ENCODE data around the gene ITPR1. TPM values are rescaled to one million over a fixed set of nuclear protein-coding genes. Genes with fewer than 3 reads are reported as not detected.

Gene ITPR1
- total and polyA plus RNA-seq, 2 experiments from 2014 or later, result 6.8 to 21.0 TPM

DNA sequence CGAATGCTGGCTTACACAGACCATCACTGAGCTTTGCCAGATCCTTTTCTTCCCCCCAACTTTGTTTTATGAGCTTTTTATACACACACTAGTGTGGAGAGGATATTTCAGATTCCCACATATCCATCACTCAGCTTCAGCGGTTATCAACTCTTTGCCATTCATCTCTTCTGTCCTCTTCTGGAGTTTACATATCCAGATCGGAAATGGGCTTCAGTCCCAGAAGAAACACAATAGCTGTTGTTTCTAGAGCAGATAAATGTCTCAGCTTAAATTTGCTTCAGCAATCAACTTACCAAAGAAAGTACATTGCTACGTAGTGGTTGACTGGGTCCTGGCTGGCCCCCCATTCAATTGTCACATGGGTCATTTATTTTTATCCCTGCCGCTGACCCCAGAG lies 300.2 kb downstream of the ITPR1 start (continued):
- TF ChIP-seq JUNB (IDR thresholded peaks at IDR 0.05; ENCODE audit: unreplicated experiment), result no peak

DNA sequence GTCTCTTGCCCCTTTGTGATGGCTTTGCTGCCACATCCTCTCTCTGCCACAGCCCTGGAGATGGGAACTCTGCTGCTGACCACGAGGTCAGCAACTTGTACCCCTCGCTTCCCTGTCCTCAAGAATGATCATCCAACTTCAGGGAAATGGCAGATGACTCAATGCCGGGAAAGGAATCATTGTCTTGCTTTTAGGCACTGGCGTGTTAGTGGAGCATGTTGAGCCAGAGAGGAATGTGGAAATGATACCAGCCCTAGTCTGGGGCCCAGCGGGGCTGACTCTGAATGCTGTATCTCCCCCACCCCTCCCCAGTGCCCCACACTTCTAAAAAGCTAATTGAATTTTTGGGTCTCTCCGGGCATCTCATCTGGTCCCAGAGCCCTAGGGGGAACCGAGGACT lies 301.2 kb downstream of the ITPR1 start:
- peaks cover 16% of the 10 kb centered on the region for H3K9me3 Mint-ChIP-seq
- H3K4me2 ChIP-seq, result no peak overlapping the region
- H3K27me3 ChIP-seq (ENCODE audit: insufficient read depth), result no peaks in the 10 kb centered on the region
- no peaks in the 10 kb centered on the region for H3K4me1 Mint-ChIP-seq
- H3K27me3 Mint-ChIP-seq (ENCODE audit: insufficient read depth, low read depth, poor library complexity), result peaks cover 4% of the 10 kb centered on the region
- peaks cover 21% of the 10 kb centered on the region for H3K36me3 Mint-ChIP-seq (ENCODE audit: low read depth)
- H3K9me2 ChIP-seq (ENCODE audit: insufficient read depth), result no peaks in the 10 kb centered on the region
- TF ChIP-seq EZH2phosphoT487 (IDR thresholded peaks at IDR 0.05; ENCODE audit: unreplicated experiment), result no peak
- H4K20me1 ChIP-seq (replicated peaks; ENCODE audit: insufficient read depth), result no peaks in the 10 kb centered on the region
- H3K27ac ChIP-seq (ENCODE audit: low read depth), result no peak overlapping the region
- H3K4me3 ChIP-seq, result no peak overlapping the region
- no peaks in the 10 kb centered on the region for H3F3A ChIP-seq (replicated peaks; ENCODE audit: low read depth)
- H3K4me3 Mint-ChIP-seq, result no peak overlapping the region
- DNase-seq (ENCODE audit: low spot score), result no peak
- no peak overlapping the region for H3K27ac Mint-ChIP-seq
- no peak for ATAC-seq
- H3K79me2 ChIP-seq (replicated peaks; ENCODE audit: insufficient read depth), result no peaks in the 10 kb centered on the region
- peaks cover 10% of the 10 kb centered on the region for H3K36me3 ChIP-seq (ENCODE audit: insufficient read depth)
- H2AFZ ChIP-seq, result no peak overlapping the region
- no peaks in the 10 kb centered on the region for H3K4me1 ChIP-seq (ENCODE audit: insufficient read depth)

DNA sequence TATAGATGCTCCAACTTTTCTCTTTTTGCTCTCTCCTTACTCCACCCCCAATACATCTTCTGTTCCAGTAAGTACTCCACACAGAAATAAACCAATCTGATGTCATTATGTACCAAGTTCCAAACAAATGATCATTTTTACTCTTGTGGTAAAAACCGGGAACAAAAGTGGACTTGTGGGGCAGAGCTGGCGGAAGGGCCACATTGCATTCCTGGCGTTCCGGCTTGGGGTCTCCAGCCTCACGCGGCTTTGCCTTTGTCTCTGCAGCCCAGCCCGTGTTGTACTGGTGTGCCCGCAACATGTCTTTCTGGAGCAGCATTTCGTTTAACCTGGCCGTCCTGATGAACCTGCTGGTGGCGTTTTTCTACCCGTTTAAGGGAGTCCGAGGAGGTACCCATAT lies 301.6 kb downstream of the ITPR1 start:
- H3K4me1 Mint-ChIP-seq, result no peaks in the 10 kb centered on the region
- H4K20me1 ChIP-seq (replicated peaks; ENCODE audit: insufficient read depth), result no peaks in the 10 kb centered on the region
- H3K4me2 ChIP-seq, result no peak overlapping the region
- H3K4me3 Mint-ChIP-seq, result no peak overlapping the region
- DNase-seq (ENCODE audit: low spot score) (no peak), ATAC-seq (no peak)
- H3K27ac ChIP-seq (ENCODE audit: low read depth), result no peak overlapping the region
- no peak overlapping the region for H2AFZ ChIP-seq
- peaks cover 10% of the 10 kb centered on the region for H3K36me3 ChIP-seq (ENCODE audit: insufficient read depth)
- peaks cover 16% of the 10 kb centered on the region for H3K9me3 Mint-ChIP-seq
- H3K36me3 Mint-ChIP-seq (ENCODE audit: low read depth), result peaks cover 20% of the 10 kb centered on the region
- H3K4me3 ChIP-seq, result no peak overlapping the region
- H3K27me3 Mint-ChIP-seq (ENCODE audit: insufficient read depth, low read depth, poor library complexity), result peaks cover 4% of the 10 kb centered on the region
- H3K4me1 ChIP-seq (ENCODE audit: insufficient read depth), result no peaks in the 10 kb centered on the region
- no peaks in the 10 kb centered on the region for H3K79me2 ChIP-seq (replicated peaks; ENCODE audit: insufficient read depth)
- H3K27ac Mint-ChIP-seq, result no peak overlapping the region
- no peaks in the 10 kb centered on the region for H3K27me3 ChIP-seq (ENCODE audit: insufficient read depth)
- no peaks in the 10 kb centered on the region for H3K9me2 ChIP-seq (ENCODE audit: insufficient read depth)
- H3F3A ChIP-seq (replicated peaks; ENCODE audit: low read depth), result no peaks in the 10 kb centered on the region
- TF ChIP-seq, protein P1, sequence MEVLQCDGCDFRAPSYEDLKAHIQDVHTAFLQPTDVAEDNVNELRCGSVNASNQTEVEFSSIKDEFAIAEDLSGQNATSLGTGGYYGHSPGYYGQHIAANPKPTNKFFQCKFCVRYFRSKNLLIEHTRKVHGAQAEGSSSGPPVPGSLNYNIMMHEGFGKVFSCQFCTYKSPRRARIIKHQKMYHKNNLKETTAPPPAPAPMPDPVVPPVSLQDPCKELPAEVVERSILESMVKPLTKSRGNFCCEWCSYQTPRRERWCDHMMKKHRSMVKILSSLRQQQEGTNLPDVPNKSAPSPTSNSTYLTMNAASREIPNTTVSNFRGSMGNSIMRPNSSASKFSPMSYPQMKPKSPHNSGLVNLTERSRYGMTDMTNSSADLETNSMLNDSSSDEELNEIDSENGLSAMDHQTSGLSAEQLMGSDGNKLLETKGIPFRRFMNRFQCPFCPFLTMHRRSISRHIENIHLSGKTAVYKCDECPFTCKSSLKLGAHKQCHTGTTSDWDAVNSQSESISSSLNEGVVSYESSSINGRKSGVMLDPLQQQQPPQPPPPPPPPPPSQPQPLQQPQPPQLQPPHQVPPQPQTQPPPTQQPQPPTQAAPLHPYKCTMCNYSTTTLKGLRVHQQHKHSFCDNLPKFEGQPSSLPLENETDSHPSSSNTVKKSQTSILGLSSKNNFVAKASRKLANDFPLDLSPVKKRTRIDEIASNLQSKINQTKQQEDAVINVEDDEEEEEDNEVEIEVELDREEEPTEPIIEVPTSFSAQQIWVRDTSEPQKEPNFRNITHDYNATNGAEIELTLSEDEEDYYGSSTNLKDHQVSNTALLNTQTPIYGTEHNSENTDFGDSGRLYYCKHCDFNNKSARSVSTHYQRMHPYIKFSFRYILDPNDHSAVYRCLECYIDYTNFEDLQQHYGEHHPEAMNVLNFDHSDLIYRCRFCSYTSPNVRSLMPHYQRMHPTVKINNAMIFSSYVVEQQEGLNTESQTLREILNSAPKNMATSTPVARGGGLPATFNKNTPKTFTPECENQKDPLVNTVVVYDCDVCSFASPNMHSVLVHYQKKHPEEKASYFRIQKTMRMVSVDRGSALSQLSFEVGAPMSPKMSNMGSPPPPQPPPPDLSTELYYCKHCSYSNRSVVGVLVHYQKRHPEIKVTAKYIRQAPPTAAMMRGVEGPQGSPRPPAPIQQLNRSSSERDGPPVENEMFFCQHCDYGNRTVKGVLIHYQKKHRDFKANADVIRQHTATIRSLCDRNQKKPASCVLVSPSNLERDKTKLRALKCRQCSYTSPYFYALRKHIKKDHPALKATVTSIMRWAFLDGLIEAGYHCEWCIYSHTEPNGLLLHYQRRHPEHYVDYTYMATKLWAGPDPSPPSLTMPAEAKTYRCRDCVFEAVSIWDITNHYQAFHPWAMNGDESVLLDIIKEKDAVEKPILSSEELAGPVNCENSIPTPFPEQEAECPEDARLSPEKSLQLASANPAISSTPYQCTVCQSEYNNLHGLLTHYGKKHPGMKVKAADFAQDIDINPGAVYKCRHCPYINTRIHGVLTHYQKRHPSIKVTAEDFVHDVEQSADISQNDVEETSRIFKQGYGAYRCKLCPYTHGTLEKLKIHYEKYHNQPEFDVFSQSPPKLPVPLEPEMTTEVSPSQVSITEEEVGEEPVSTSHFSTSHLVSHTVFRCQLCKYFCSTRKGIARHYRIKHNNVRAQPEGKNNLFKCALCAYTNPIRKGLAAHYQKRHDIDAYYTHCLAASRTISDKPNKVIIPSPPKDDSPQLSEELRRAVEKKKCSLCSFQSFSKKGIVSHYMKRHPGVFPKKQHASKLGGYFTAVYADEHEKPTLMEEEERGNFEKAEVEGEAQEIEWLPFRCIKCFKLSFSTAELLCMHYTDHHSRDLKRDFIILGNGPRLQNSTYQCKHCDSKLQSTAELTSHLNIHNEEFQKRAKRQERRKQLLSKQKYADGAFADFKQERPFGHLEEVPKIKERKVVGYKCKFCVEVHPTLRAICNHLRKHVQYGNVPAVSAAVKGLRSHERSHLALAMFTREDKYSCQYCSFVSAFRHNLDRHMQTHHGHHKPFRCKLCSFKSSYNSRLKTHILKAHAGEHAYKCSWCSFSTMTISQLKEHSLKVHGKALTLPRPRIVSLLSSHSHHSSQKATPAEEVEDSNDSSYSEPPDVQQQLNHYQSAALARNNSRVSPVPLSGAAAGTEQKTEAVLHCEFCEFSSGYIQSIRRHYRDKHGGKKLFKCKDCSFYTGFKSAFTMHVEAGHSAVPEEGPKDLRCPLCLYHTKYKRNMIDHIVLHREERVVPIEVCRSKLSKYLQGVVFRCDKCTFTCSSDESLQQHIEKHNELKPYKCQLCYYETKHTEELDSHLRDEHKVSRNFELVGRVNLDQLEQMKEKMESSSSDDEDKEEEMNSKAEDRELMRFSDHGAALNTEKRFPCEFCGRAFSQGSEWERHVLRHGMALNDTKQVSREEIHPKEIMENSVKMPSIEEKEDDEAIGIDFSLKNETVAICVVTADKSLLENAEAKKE (CRISPR knock-in tag; IDR thresholded peaks at IDR 0.05), result no peak
- TF ChIP-seq POLR2AphosphoS5 (IDR thresholded peaks at IDR 0.05; ENCODE audit: low read depth) (no peak), JUNB (IDR thresholded peaks at IDR 0.05; ENCODE audit: unreplicated experiment) (no peak), ZNF331 (CRISPR knock-in tag; IDR thresholded peaks at IDR 0.05; ENCODE audit: low read depth) (no peak), NANOG (IDR thresholded peaks at IDR 0.05; ENCODE audit: borderline replicate concordance) (no peak), STAT1 (IDR thresholded peaks at IDR 0.05; ENCODE audit: unreplicated experiment) (no peak), ZNF114 (CRISPR knock-in tag; IDR thresholded peaks at IDR 0.05) (no peak), EZH2 (IDR thresholded peaks at IDR 0.05; ENCODE audit: low read depth, unreplicated experiment) (no peak), CREB1 (CRISPR knock-in tag; IDR thresholded peaks at IDR 0.05; ENCODE audit: low read depth) (no peak)
- TF ChIP-seq, protein P2, sequence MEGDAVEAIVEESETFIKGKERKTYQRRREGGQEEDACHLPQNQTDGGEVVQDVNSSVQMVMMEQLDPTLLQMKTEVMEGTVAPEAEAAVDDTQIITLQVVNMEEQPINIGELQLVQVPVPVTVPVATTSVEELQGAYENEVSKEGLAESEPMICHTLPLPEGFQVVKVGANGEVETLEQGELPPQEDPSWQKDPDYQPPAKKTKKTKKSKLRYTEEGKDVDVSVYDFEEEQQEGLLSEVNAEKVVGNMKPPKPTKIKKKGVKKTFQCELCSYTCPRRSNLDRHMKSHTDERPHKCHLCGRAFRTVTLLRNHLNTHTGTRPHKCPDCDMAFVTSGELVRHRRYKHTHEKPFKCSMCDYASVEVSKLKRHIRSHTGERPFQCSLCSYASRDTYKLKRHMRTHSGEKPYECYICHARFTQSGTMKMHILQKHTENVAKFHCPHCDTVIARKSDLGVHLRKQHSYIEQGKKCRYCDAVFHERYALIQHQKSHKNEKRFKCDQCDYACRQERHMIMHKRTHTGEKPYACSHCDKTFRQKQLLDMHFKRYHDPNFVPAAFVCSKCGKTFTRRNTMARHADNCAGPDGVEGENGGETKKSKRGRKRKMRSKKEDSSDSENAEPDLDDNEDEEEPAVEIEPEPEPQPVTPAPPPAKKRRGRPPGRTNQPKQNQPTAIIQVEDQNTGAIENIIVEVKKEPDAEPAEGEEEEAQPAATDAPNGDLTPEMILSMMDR (conservative IDR thresholded peaks at IDR 0.05; ENCODE audit: low read depth in 2 of 2), result no peak
- TF ChIP-seq, protein P3, sequence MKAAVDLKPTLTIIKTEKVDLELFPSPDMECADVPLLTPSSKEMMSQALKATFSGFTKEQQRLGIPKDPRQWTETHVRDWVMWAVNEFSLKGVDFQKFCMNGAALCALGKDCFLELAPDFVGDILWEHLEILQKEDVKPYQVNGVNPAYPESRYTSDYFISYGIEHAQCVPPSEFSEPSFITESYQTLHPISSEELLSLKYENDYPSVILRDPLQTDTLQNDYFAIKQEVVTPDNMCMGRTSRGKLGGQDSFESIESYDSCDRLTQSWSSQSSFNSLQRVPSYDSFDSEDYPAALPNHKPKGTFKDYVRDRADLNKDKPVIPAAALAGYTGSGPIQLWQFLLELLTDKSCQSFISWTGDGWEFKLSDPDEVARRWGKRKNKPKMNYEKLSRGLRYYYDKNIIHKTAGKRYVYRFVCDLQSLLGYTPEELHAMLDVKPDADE (IDR thresholded peaks at IDR 0.05), result no peak

All from GM23338 (cell line).